A549 (cell line): ENCODE data around the gene IGFBP3. TPM values are rescaled to one million over a fixed set of nuclear protein-coding genes. Genes with fewer than 3 reads are reported as not detected.

Experiments used
- ATAC-seq, 2 experiments: fragments of 200-7000 bp in 1 of 2; fragments of >200 bp in 1 of 2; cut with Nextera tagmentation in 1 of 2; cut with Tn5 transposase in 1 of 2; 3 replicates each; pipeline versions ENCODE4 v1.8.0 to v1.9.1; 2018 to 2020; ENCODE audit warnings: mild to moderate bottlenecking in 1 of 2, moderate library complexity in 1 of 2
- CTCF ChIA-PET: fragments of 300-600 bp; sonication (Branson Sonifier 250); formaldehyde crosslinking; extraction: SDS; loops from one replicate; lab custom pipeline; 2021; ENCODE audit warnings: antibody characterized with exemption, inconsistent platforms; lab: Yijun Ruan, JAX
- POLR2A ChIA-PET: fragments of 350-600 bp; formaldehyde crosslinking; extraction: SDS; loops from one replicate; lab custom pipeline; 2021; ENCODE audit warnings: antibody characterized with exemption, inconsistent platforms; lab: Yijun Ruan, JAX
- DNase-seq, 2 experiments: peaks; one replicate each; pipeline versions ENCODE4 v3.0.0 to v3.0.0-alpha.2; 2011 to 2016; ENCODE audit warnings: low read depth in 1 of 2, low spot score in 1 of 2
- FAIRE-seq: peaks from 2 replicates; lab custom pipeline; 2011; peaks lifted over from hg19 to GRCh38; lab: Jason Lieb, UNC
- H3K27ac ChIP-seq, 2 experiments: fragments of >200 bp; sonication (Bioruptor Twin); formaldehyde crosslinking; 3 replicates each; pipeline ENCODE4 v1.5.1; 2016 to 2017
- H3K4me1 ChIP-seq: fragments of >200 bp; sonication (Bioruptor Twin); formaldehyde crosslinking; 3 replicates; pipeline ENCODE4 v1.6.1; 2016
- H3K4me2 ChIP-seq: fragments of >200 bp; sonication (Bioruptor Twin); formaldehyde crosslinking; 3 replicates; pipeline ENCODE4 v1.6.1; 2016
- H3K4me3 ChIP-seq: fragments of >200 bp; sonication (Bioruptor Twin); formaldehyde crosslinking; 3 replicates; pipeline ENCODE4 v1.5.1; 2016
- H3K9me3 ChIP-seq: fragments of >200 bp; sonication (Bioruptor Twin); formaldehyde crosslinking; 3 replicates; pipeline ENCODE4 v1.6.1; 2016
- BCL3 ChIP-seq: fragments of >200 bp; sonication (Bioruptor Twin); formaldehyde crosslinking; IDR thresholded peaks from 3 replicates; pipeline ENCODE4 v1.6.1; 2016
- CBX2 ChIP-seq: fragments of 200-600 bp; sonication (generic); IDR thresholded peaks from 2 replicates; pipeline ENCODE4 v1.6.1; 2016; ENCODE audit warnings: low read depth, mild to moderate bottlenecking, borderline replicate concordance
- CBX8 ChIP-seq: fragments of 200-600 bp; sonication (generic); IDR thresholded peaks from 2 replicates; pipeline ENCODE4 v1.6.1; 2016
- CEBPB ChIP-seq, 2 experiments: fragments of >200 bp in 1 of 2; sonication (Bioruptor Twin) in 1 of 2; formaldehyde crosslinking in 1 of 2; IDR thresholded peaks; 2 replicates each; pipeline ENCODE4 v1.6.1; 2012 to 2016
- CHD2 ChIP-seq: fragments of 150-350 bp; IDR thresholded peaks from 2 replicates; pipeline ENCODE4 v1.6.1; 2014; ENCODE audit warnings: low read length; ENCODE audit not compliant: partially characterized antibody
- CHD4 ChIP-seq: fragments of 200-600 bp; sonication (generic); IDR thresholded peaks from 2 replicates; pipeline ENCODE4 v1.6.1; 2016; ENCODE audit warnings: antibody characterized with exemption, mild to moderate bottlenecking, borderline replicate concordance
- EP300 ChIP-seq, 2 experiments: fragments of >200 bp; sonication (Bioruptor Twin); formaldehyde crosslinking; IDR thresholded peaks; 2 replicates in 1 of 2; 3 replicates in 1 of 2; pipeline ENCODE4 v1.6.1; 2016 to 2017
- FOSL2 ChIP-seq, 2 experiments: fragments of 450-650 bp in 1 of 2; fragments of >200 bp in 1 of 2; sonication (Bioruptor Twin) in 1 of 2; formaldehyde crosslinking; IDR thresholded peaks; 2 replicates each; pipeline versions ENCODE4 v1.5.0 to v1.6.1; 2016 to 2020; ENCODE audit warnings: mild to moderate bottlenecking in 1 of 2, moderate library complexity in 1 of 2
- GATA3 ChIP-seq: IDR thresholded peaks from 2 replicates; pipeline ENCODE4 v1.6.1; 2012; ENCODE audit warnings: borderline replicate concordance
- HDAC2 ChIP-seq: fragments of 200-600 bp; sonication (generic); IDR thresholded peaks from 2 replicates; pipeline ENCODE4 v1.6.1; 2016
- JUN ChIP-seq, 2 experiments: fragments of >200 bp; sonication (Bioruptor Twin); formaldehyde crosslinking; IDR thresholded peaks; 2 replicates in 1 of 2; 3 replicates in 1 of 2; pipeline ENCODE4 v1.6.1; 2016 to 2017
- JUNB ChIP-seq: fragments of >200 bp; sonication (Bioruptor Twin); formaldehyde crosslinking; IDR thresholded peaks from 2 replicates; pipeline ENCODE4 v1.6.1; 2016
- MAX ChIP-seq: IDR thresholded peaks from 2 replicates; pipeline ENCODE4 v1.6.1; 2012
- PBX3 ChIP-seq: IDR thresholded peaks from 2 replicates; pipeline ENCODE4 v1.6.1; 2012
- PHF8 ChIP-seq: fragments of 200-600 bp; sonication (generic); IDR thresholded peaks from 2 replicates; pipeline ENCODE4 v1.6.1; 2016; ENCODE audit warnings: low read depth, mild to moderate bottlenecking, antibody characterized with exemption, moderate library complexity, borderline replicate concordance
- POLR2A ChIP-seq: IDR thresholded peaks from 2 replicates; pipeline ENCODE4 v1.6.1; 2012; ENCODE audit warnings: mild to moderate bottlenecking, low read length
- RAD21 ChIP-seq, 2 experiments: fragments of >200 bp in 1 of 2; sonication (Bioruptor Twin) in 1 of 2; formaldehyde crosslinking in 1 of 2; IDR thresholded peaks in 1 of 2; conservative IDR thresholded peaks in 1 of 2; 2 replicates in 1 of 2; 3 replicates in 1 of 2; pipeline ENCODE4 v1.6.1; 2012 to 2018; ENCODE audit warnings: inconsistent platforms in 1 of 2
- RARB ChIP-seq: fragments of 250-450 bp; sonication (Bioruptor Pico); IDR thresholded peaks from 2 replicates; pipeline ENCODE4 v1.8.0; 2021; ENCODE audit warnings: mild to moderate bottlenecking, moderate library complexity
- REST ChIP-seq: fragments of 200-600 bp; sonication (generic); IDR thresholded peaks from 2 replicates; pipeline ENCODE4 v1.6.1; 2016; ENCODE audit warnings: antibody characterized with exemption, mild to moderate bottlenecking, moderate library complexity
- SMC3 ChIP-seq: fragments of >200 bp; sonication (Bioruptor Twin); formaldehyde crosslinking; IDR thresholded peaks from 3 replicates; pipeline ENCODE4 v1.6.1; 2018; ENCODE audit warnings: inconsistent platforms
- USF2 ChIP-seq: fragments of 450-650 bp; IDR thresholded peaks from 2 replicates; pipeline ENCODE4 v1.6.1; 2014; ENCODE audit warnings: antibody characterized with exemption
- ZFP36 ChIP-seq: fragments of 450-650 bp; IDR thresholded peaks from 2 replicates; pipeline ENCODE4 v1.6.1; 2014; ENCODE audit warnings: borderline replicate concordance; ENCODE audit not compliant: partially characterized antibody
- whole genome bisulfite sequencing: methylation state at CpG from one replicate; pipeline ENCODE4 v1.1.6; 2017; ENCODE audit errors: missing lambda C conversion rate; 5-methylcytosine and 5-hydroxymethylcytosine counted together
- polyA plus RNA-seq, 4 experiments: library from polyadenylated mRNA; depleted of rRNA in 3 of 4; stranded (reverse); fragments of >200 nt; fragmentation: RNase III in 1 of 4; extraction: RNeasy Plus Mini Kit Qiagen cat#74134 plus additional on column Dnase treatment in 1 of 4; gene quantifications; 2 replicates in 3 of 4; 3 replicates in 1 of 4; pipeline ENCODE4 v1.2.3, GENCODE V29; 2011 to 2017

The IGFBP3 gene
- polyA plus RNA-seq, 2 of the 4 experiments (the other 2 are of a cell fraction): 153 to 291 TPM

- Histone ChIP-seq H3K4me3 (no peak overlapping the region), H3K27ac (peak overlapping the region; percentile 86 to 89), H3K4me2 (peak overlapping the region; percentile 72), H3K9me3 (no peaks in the 10 kb centered on the region), H3K4me1 (peaks cover 76% of the 10 kb centered on the region)
- TF ChIP-seq JUN (IDR thresholded peaks at IDR 0.05) (peak; percentile 32 to 51; a peak in 1 of 5 replicates), CEBPB (IDR thresholded peaks at IDR 0.05) (peak; percentile 17 to 58; a peak in 3 of 4 replicates), JUNB (peak; percentile 64; the same call in 1 of the 2 replicates), REST (no peak), EP300 (IDR thresholded peaks at IDR 0.05) (peak; percentile 57 to 65; a peak in 3 of 5 replicates), GATA3 (peak; percentile 51), MAX (peak; percentile 37; the same call in 1 of the 2 replicates), FOSL2 (IDR thresholded peaks at IDR 0.05) (no peak), FOSL2 (CRISPR knock-in tag; IDR thresholded peaks at IDR 0.05) (peak; percentile 28; the same call in 1 of the 2 replicates), USF2 (no peak), HDAC2 (no peak)
- DNase-seq (peak; percentile 63 to 81), FAIRE-seq (peak; percentile 7), ATAC-seq (peak; percentile 45 to 53; a peak in 5 of 6 replicates)
- 6% methylated on average over 4 of the region's 7 CpGs for WGBS
- ChIA-PET POLR2A (no interaction called here), CTCF (interaction anchor here (0.8 to 7.8 kb wide), 4 partner anchors 31 to 1292 kb away, joined by 3 to 51 read pairs (median 4); partner anchors contain the start of gene IGFBP3)
These were observed 35.7 kb downstream of the IGFBP3 start for GRCh38 chr7:45885264-45885882.

- DNase-seq: no peak
- H3K4me2 ChIP-seq: peak overlapping the region; percentile 72; the same call in 2 of the 3 replicates
- no peak for TF ChIP-seq USF2
- TF ChIP-seq CHD2: no peak
- no peak for TF ChIP-seq ZFP36
- no peak for TF ChIP-seq HDAC2
- TF ChIP-seq MAX: no peak
- peak overlapping the region; percentile 86 to 89 for H3K27ac ChIP-seq
- no peak for ATAC-seq
- ChIA-PET POLR2A (no interaction called here), CTCF (interaction anchor here (0.7 to 7.8 kb wide), 7 partner anchors 8 to 1216 kb away, joined by 3 to 51 read pairs (median 4); partner anchors contain the start of genes CCDC201 and IGFBP3)
- H3K9me3 ChIP-seq: 0 out of 3 replicates have a peak, but pooled peaks cover 4% of the 10 kb centered on the region
- H3K4me1 ChIP-seq: peaks cover 72% of the 10 kb centered on the region
- FAIRE-seq: no peak
- H3K4me3 ChIP-seq: no peak overlapping the region
- 89% methylated on average over 4 of the region's 4 CpGs for WGBS
These were observed 36.9 kb downstream of the IGFBP3 start for GRCh38 chr7:45884136-45884535.

- CTCF ChIA-PET: interaction anchor here (1.3 to 7.8 kb wide), 6 partner anchors 8 to 1299 kb away, joined by 3 to 51 read pairs (median 5); partner anchors contain the start of gene IGFBP3
- FAIRE-seq (no peak), ATAC-seq (no peak), DNase-seq (no peak)
- POLR2A ChIA-PET: no interaction called here
- Histone ChIP-seq H3K9me3 (peaks cover 14% of the 10 kb centered on the region; the same call in 2 of the 3 replicates), H3K4me2 (peak overlapping the region; percentile 71), H3K4me1 (peaks cover 63% of the 10 kb centered on the region), H3K27ac (peak overlapping the region; percentile 86 to 89), H3K4me3 (no peak overlapping the region)
- WGBS: 75% methylated on average over 5 of the region's 5 CpGs
- no peak for TF ChIP-seq FOSL2 (IDR thresholded peaks at IDR 0.05)
- TF ChIP-seq FOSL2 (CRISPR knock-in tag; IDR thresholded peaks at IDR 0.05): no peak
- no peak for TF ChIP-seq CBX2
- no peak for TF ChIP-seq PHF8
- TF ChIP-seq BCL3: no peak
- no peak for TF ChIP-seq POLR2A
- TF ChIP-seq RAD21 (conservative IDR thresholded peaks at IDR 0.05 in 1 of 2, IDR thresholded peaks at IDR 0.05 in 1 of 2): no peak
- TF ChIP-seq CHD4: no peak
- TF ChIP-seq PBX3: no peak
- no peak for TF ChIP-seq EP300 (IDR thresholded peaks at IDR 0.05)
- no peak for TF ChIP-seq RARB
- no peak for TF ChIP-seq JUNB
- no peak for TF ChIP-seq SMC3
- no peak for TF ChIP-seq CBX8
- TF ChIP-seq CHD2: no peak
These were observed 38.6 kb downstream of the IGFBP3 start for GRCh38 chr7:45882465-45882810.
